KMS-11 (cell line): ENCODE measurements around the gene PIGZ.

Experiments
- H2AFZ ChIP-seq: fragments of 200-600 bp; sonication (generic); 2 replicates; pipeline ENCODE4 v1.6.1; 2016; ENCODE audit warnings: antibody characterized with exemption, mixed run types, low read depth
- H3K27ac ChIP-seq: fragments of 200-600 bp; sonication (generic); 2 replicates; pipeline ENCODE4 v1.6.1; 2016; ENCODE audit warnings: mild to moderate bottlenecking, mixed run types
- H3K27me3 ChIP-seq: fragments of 200-600 bp; sonication (generic); 2 replicates; pipeline ENCODE4 v1.6.1; 2017; ENCODE audit warnings: mild to moderate bottlenecking, low read depth, mixed run types, moderate library complexity; ENCODE audit not compliant: insufficient read depth
- H3K36me3 ChIP-seq: fragments of 200-600 bp; sonication (generic); 2 replicates; pipeline ENCODE4 v1.6.1; 2017; ENCODE audit warnings: mild to moderate bottlenecking, mixed run types; ENCODE audit not compliant: insufficient read depth
- H3K4me1 ChIP-seq: fragments of 200-600 bp; sonication (generic); 2 replicates; pipeline ENCODE4 v1.6.1; 2016; ENCODE audit warnings: mild to moderate bottlenecking, low read depth, mixed run types; ENCODE audit not compliant: poor library complexity, severe bottlenecking
- H3K4me2 ChIP-seq: fragments of 200-600 bp; sonication (generic); 2 replicates; pipeline ENCODE4 v1.7.0; 2016; ENCODE audit warnings: mild to moderate bottlenecking, mixed run types
- H3K4me3 ChIP-seq: fragments of 200-600 bp; sonication (generic); IDR thresholded peaks from 2 replicates; pipeline ENCODE4 v1.6.1; 2017; ENCODE audit warnings: low read depth, low read length, mixed read lengths; ENCODE audit not compliant: insufficient read depth
- H3K79me2 ChIP-seq: fragments of 200-600 bp; sonication (generic); 2 replicates; pipeline ENCODE4 v1.6.1; 2016; ENCODE audit warnings: low read depth, mixed run types; ENCODE audit not compliant: insufficient read depth
- H3K9ac ChIP-seq: fragments of 200-600 bp; sonication (generic); 2 replicates; pipeline ENCODE4 v1.6.1; 2016; ENCODE audit warnings: mild to moderate bottlenecking, mixed run types
- H4K20me1 ChIP-seq: fragments of 200-600 bp; sonication (generic); 2 replicates; pipeline ENCODE4 v1.6.1; 2016; ENCODE audit warnings: mild to moderate bottlenecking, mixed run types; ENCODE audit not compliant: insufficient read depth
- CTCF ChIP-seq: fragments of 200-600 bp; sonication (generic); conservative IDR thresholded peaks from 2 replicates; pipeline ENCODE4 v1.6.1; 2017; ENCODE audit warnings: low read depth, mild to moderate bottlenecking, antibody characterized with exemption, low read length, moderate library complexity, mixed read lengths

Gene PIGZ, protein sequence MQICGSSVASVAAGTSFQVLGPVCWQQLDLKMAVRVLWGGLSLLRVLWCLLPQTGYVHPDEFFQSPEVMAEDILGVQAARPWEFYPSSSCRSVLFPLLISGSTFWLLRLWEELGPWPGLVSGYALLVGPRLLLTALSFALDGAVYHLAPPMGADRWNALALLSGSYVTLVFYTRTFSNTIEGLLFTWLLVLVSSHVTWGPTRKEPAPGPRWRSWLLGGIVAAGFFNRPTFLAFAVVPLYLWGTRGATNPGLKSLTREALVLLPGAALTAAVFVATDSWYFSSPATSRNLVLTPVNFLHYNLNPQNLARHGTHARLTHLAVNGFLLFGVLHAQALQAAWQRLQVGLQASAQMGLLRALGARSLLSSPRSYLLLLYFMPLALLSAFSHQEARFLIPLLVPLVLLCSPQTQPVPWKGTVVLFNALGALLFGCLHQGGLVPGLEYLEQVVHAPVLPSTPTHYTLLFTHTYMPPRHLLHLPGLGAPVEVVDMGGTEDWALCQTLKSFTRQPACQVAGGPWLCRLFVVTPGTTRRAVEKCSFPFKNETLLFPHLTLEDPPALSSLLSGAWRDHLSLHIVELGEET

GRCh38 chr3:196968233-196969133 lies at the start of gene PIGZ:
PIGZ (minus strand) TSS chr3:196968833; CDS start chr3:196952031, 16,802 bp downstream.
- TF ChIP-seq CTCF = no peak
- peak within 1 kb of the TSS; percentile 90 for H3K4me2 ChIP-seq
- H4K20me1 ChIP-seq = no peaks in the 10 kb centered on the region
- no peaks in the 10 kb centered on the region for H3K79me2 ChIP-seq
- H3K9ac ChIP-seq = peak within 1 kb of the TSS; percentile 90
- no peaks in the 10 kb centered on the region for H3K36me3 ChIP-seq
- peaks cover 3% of the 10 kb centered on the region for H3K4me1 ChIP-seq
- 0 out of 2 replicates have a peak, but pooled peaks cover 5% of the 10 kb centered on the region for H3K27me3 ChIP-seq
- peak within 1 kb of the TSS; percentile 60 for H3K27ac ChIP-seq
- H2AFZ ChIP-seq = peak within 1 kb of the TSS; percentile 99
- H3K4me3 ChIP-seq = peak within 1 kb of the TSS; percentile 84

DNA sequence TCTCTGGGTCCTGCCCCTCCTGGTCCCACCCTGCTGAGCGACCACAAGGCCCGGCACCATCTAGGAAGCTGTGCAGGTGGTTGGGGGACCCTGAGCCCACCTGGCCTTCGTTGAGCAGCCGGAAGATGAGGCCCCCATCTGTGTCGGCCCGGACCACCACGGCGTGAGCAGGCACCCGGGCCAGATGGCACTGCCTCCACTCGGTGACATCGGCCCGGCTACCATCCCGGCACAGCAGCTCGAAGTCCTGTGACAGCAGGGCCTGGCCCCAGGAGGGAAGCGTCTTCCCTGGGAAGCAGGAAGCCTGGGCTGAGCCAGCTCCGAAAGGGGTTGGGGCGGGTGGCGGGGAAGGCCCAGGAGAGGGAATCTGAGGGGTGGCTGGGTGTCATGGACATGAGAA lies 48.4 kb upstream of the PIGZ start:
- Histone ChIP-seq H4K20me1 (no peaks in the 10 kb centered on the region), H3K36me3 (no peaks in the 10 kb centered on the region), H3K9ac (no peak overlapping the region), H2AFZ (no peak overlapping the region), H3K79me2 (no peaks in the 10 kb centered on the region), H3K4me3 (no peak overlapping the region), H3K4me2 (no peak overlapping the region), H3K27me3 (no peaks in the 10 kb centered on the region), H3K27ac (no peak overlapping the region), H3K4me1 (no peaks in the 10 kb centered on the region)
- TF ChIP-seq CTCF = no peak

- Histone ChIP-seq H3K4me3 (no peak overlapping the region), H2AFZ (no peak overlapping the region), H3K36me3 (no peaks in the 10 kb centered on the region), H3K4me1 (no peaks in the 10 kb centered on the region), H4K20me1 (no peaks in the 10 kb centered on the region), H3K9ac (no peak overlapping the region), H3K27ac (no peak overlapping the region), H3K79me2 (no peaks in the 10 kb centered on the region), H3K27me3 (no peaks in the 10 kb centered on the region), H3K4me2 (no peak overlapping the region)
- no peak for TF ChIP-seq CTCF
Measured at GRCh38 chr3:197015790-197016736, 47.4 kb upstream of the PIGZ start.
